ENCODE measurements around the gene CAMTA1.
"Not testable (repeated sequence)": the region's sequence is repeated elsewhere in the genome, so short reads cannot be mapped to it uniquely, and the experiment has no call there.

Gene CAMTA1

GRCh38 chr1:6909857-6910256, 124.6 kb downstream of the CAMTA1 start:
- DNase-seq: no peak

- no peak for DNase-seq
Observed at GRCh38 chr1:6911021-6911941, 126.0 kb downstream of the CAMTA1 start.

- DNase-seq: no peak
Observed at GRCh38 chr1:6911974-6912373, 126.7 kb downstream of the CAMTA1 start.

GRCh38 chr1:6912518-6912917, 127.3 kb downstream of the CAMTA1 start:
- no peak for DNase-seq

- DNase-seq: no peak
Observed at GRCh38 chr1:6913086-6913485, 127.8 kb downstream of the CAMTA1 start.

- DNase-seq: no peak
Observed at GRCh38 chr1:6914706-6915105, 129.5 kb downstream of the CAMTA1 start.

- no peak for DNase-seq
Observed at GRCh38 chr1:6915999-6916565, 130.8 kb downstream of the CAMTA1 start.

- DNase-seq: no peak
Observed at GRCh38 chr1:6917067-6917466, 131.8 kb downstream of the CAMTA1 start.

GRCh38 chr1:6918186-6918924, 133.1 kb downstream of the CAMTA1 start:
- DNase-seq: no peak

GRCh38 chr1:6918925-6919511, 133.8 kb downstream of the CAMTA1 start:
- no peak for DNase-seq

- DNase-seq: not testable (repeated sequence)
Observed at GRCh38 chr1:6921506-6921905, 136.3 kb downstream of the CAMTA1 start.

GRCh38 chr1:6922096-6922931, 137.1 kb downstream of the CAMTA1 start:
- no peak for DNase-seq

GRCh38 chr1:6923012-6923411, 137.8 kb downstream of the CAMTA1 start:
- DNase-seq: no peak

GRCh38 chr1:6923416-6923815, 138.2 kb downstream of the CAMTA1 start:
- no peak for DNase-seq

GRCh38 chr1:6923955-6924881, 139.0 kb downstream of the CAMTA1 start:
- DNase-seq: no peak

- no peak for DNase-seq
Observed at GRCh38 chr1:6924891-6925290, 139.6 kb downstream of the CAMTA1 start.

- no peak for DNase-seq
Observed at GRCh38 chr1:6927626-6928025, 142.4 kb downstream of the CAMTA1 start.

- DNase-seq: no peak
Observed at GRCh38 chr1:6928106-6928885, 143.0 kb downstream of the CAMTA1 start.

- DNase-seq: no peak
Observed at GRCh38 chr1:6930732-6931300, 145.6 kb downstream of the CAMTA1 start.

- DNase-seq: peak; percentile 82
Observed at GRCh38 chr1:6935361-6935883, 150.2 kb downstream of the CAMTA1 start.

All from NCI-H1105 treated with DMSO at 0.1 percent for 48 hours (cell line).